Measurements from ENCODE around the gene ZNF688. TPM values are rescaled to one million over a fixed set of nuclear protein-coding genes. Genes with fewer than 3 reads are reported as not detected.

The ZNF688 gene
- total and polyA plus RNA-seq, 2 of the 13 experiments (the other 11 are each of a cell fraction or from before 2014, with no cell fraction given): 2.4 to 5.4 TPM

DNA sequence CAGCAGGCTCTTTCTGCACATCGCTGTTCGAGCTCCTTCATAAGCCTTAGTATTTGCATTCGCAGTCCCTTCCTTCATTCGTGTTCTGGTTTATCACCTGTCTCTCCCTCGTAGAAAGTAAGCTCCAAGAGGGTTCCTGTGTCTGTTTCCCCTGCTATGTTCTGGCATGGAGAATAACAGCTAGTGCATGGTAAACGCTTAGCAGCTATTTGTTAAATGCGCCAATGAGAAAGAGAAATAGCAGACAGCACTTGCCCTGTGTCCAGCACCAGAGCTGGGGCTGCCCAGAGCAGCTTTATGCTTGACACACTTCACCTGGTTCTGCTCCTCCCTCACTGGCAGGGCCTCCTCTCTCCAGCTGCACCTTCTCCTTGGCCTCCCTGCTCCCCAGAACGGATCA lies 5.5 kb downstream of the ZNF688 start (continued):
- TF ChIP-seq, protein P1, sequence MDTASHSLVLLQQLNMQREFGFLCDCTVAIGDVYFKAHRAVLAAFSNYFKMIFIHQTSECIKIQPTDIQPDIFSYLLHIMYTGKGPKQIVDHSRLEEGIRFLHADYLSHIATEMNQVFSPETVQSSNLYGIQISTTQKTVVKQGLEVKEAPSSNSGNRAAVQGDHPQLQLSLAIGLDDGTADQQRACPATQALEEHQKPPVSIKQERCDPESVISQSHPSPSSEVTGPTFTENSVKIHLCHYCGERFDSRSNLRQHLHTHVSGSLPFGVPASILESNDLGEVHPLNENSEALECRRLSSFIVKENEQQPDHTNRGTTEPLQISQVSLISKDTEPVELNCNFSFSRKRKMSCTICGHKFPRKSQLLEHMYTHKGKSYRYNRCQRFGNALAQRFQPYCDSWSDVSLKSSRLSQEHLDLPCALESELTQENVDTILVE (CRISPR knock-in tag; IDR thresholded peaks at IDR 0.05): no peak

DNA sequence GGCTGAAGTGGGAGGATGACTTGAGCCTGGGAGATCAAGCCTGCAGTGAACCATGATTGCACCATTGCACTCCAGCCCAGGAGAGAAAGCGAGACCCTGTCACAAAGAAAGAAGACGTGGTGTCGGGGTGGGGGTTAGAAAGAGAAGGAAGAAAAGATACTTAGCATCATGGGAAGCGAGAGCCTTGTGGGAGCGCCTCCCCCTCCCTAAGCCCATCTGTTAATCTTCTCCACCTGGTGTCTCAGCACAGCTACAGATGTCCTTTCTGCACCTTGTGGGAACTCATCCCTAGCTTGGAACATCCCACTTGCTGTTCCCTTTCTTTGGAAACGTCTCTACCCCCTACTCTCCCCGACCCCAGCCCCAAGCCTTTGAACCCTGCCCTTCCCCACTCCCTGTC lies 6.0 kb downstream of the ZNF688 start:
- WGBS (ENCODE audit: low lambda C conversion rate): 51% methylated on average over 7 of the region's 7 CpGs
- Histone ChIP-seq H3K9ac (ENCODE audit: insufficient read depth, low read depth, low read length) (no peak overlapping the region), H3K9me3 (ENCODE audit: low read length) (no peaks in the 10 kb centered on the region), H3K36me3 (replicated peaks in 1 of 2; ENCODE audit: control insufficient read depth in 1 of 2, insufficient read depth in 2 of 2, low read length in 2 of 2) (no peaks in the 10 kb centered on the region), H3K4me1 (ENCODE audit: insufficient read depth, low read length) (peaks cover 45% of the 10 kb centered on the region), H3K27ac (ENCODE audit: extremely low read length, insufficient read depth, low read length) (no peak overlapping the region), H3K4me2 (ENCODE audit: low read depth, low read length) (no peak overlapping the region), H3K4me3 (replicated peaks in 1 of 3; ENCODE audit: insufficient read depth in 1 of 3, low read depth in 2 of 3, low read length in 3 of 3) (no peak overlapping the region; a peak in 1 of 6 replicates), H4K20me1 (ENCODE audit: insufficient read depth, low read length) (no peaks in the 10 kb centered on the region), H3K79me2 (ENCODE audit: insufficient read depth, low read length) (no peaks in the 10 kb centered on the region), H3K27me3 (ENCODE audit: control insufficient read depth in 1 of 2, insufficient read depth in 2 of 2, low read length in 2 of 2) (no peaks in the 10 kb centered on the region), H2AFZ (ENCODE audit: low read length) (no peak overlapping the region)
- ChIA-PET POLR2A (interaction anchor here (0.9 to 3.9 kb wide), 3 partner anchors 8 to 45 kb away, joined by 5 to 36 read pairs (median 12); partner anchors contain the start of genes ZNF689, ZNF747 and ZNF764), CTCF (ENCODE audit: low intra/inter-chr PET ratio, low total read pairs) (no interaction called here)
- DNase-seq (ENCODE audit: low spot score) (no peak), FAIRE-seq (no peak), ATAC-seq (no peak)
- intact Hi-C loops (cut with micrococcal nuclease; ENCODE audit: unreplicated experiment) (no loop called here), in situ Hi-C loops (cut with HindIII; ENCODE audit: extremely low pct_ligation_motif_present, low pct_unique_long_range_greater_than_20kb) (no loop called here)
- no TSS peak for BruUV-seq (replicated peaks)
- TF ChIP-seq ZNF660 (CRISPR knock-in tag; IDR thresholded peaks at IDR 0.05; ENCODE audit: borderline replicate concordance, low read depth) (no peak), ZNF460 (CRISPR knock-in tag; IDR thresholded peaks at IDR 0.05; ENCODE audit: borderline replicate concordance) (peak; percentile 44; the same call in 1 of the 2 replicates)

DNA sequence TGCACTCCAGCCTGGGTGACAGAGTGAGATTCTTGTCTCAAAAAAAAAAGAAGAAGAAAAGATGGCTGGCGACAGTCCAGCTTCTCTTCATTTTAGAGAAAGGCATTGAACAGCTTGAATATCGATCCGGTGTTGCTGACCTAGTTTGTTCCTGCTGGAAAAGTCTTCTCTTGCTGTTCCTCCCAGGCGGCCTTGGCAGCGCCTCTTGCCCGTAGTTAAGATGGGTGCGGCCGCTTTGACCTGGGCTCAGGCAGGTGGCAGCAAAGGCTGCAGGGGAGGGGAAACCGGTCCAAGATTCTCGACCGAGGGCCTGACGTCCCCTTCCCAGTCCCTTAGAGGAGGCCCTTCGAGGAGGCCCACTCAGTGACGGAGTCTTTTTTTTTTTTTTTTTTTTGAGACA lies 9.5 kb downstream of the ZNF688 start:
- Histone ChIP-seq H3K4me3 (replicated peaks in 1 of 3; ENCODE audit: insufficient read depth in 1 of 3, low read depth in 2 of 3, low read length in 3 of 3) (no peak overlapping the region), H3K27me3 (ENCODE audit: control insufficient read depth in 1 of 2, insufficient read depth in 2 of 2, low read length in 2 of 2) (no peaks in the 10 kb centered on the region), H3K9me3 (ENCODE audit: low read length) (no peaks in the 10 kb centered on the region), H3K4me2 (ENCODE audit: low read depth, low read length) (no peak overlapping the region), H4K20me1 (ENCODE audit: insufficient read depth, low read length) (no peaks in the 10 kb centered on the region), H3K9ac (ENCODE audit: insufficient read depth, low read depth, low read length) (no peak overlapping the region), H3K4me1 (ENCODE audit: insufficient read depth, low read length) (peaks cover 34% of the 10 kb centered on the region), H3K27ac (ENCODE audit: extremely low read length, insufficient read depth, low read length) (no peak overlapping the region), H3K79me2 (ENCODE audit: insufficient read depth, low read length) (peaks cover 8% of the 10 kb centered on the region), H3K36me3 (replicated peaks in 1 of 2; ENCODE audit: control insufficient read depth in 1 of 2, insufficient read depth in 2 of 2, low read length in 2 of 2) (no peaks in the 10 kb centered on the region), H2AFZ (ENCODE audit: low read length) (no peak overlapping the region)
- CTCF ChIA-PET (ENCODE audit: low intra/inter-chr PET ratio, low total read pairs): no interaction called here
- intact Hi-C loops (cut with micrococcal nuclease; ENCODE audit: unreplicated experiment) (no loop called here), in situ Hi-C loops (cut with HindIII; ENCODE audit: extremely low pct_ligation_motif_present, low pct_unique_long_range_greater_than_20kb) (no loop called here)
- POLR2A ChIA-PET: interaction anchor here (0.7 kb wide), 1 partner anchor 21 kb away, joined by 3 read pairs; no protein-coding TSS in a partner anchor
- WGBS (ENCODE audit: low lambda C conversion rate): 69% methylated on average over 14 of the region's 14 CpGs
- no TSS peak for BruUV-seq (replicated peaks)
- DNase-seq (ENCODE audit: low spot score): no peak
- FAIRE-seq: no peak
- ATAC-seq: no peak
- no peak for TF ChIP-seq MED8 (CRISPR knock-in tag; IDR thresholded peaks at IDR 0.05; ENCODE audit: insufficient replicate concordance)
- TF ChIP-seq ONECUT2 (CRISPR knock-in tag; IDR thresholded peaks at IDR 0.05): 0 out of 2 replicates have a peak, but pooled peaks have one; percentile 18
- no peak for TF ChIP-seq HMG20B (CRISPR knock-in tag; conservative IDR thresholded peaks at IDR 0.05)
- TF ChIP-seq, protein P2, sequence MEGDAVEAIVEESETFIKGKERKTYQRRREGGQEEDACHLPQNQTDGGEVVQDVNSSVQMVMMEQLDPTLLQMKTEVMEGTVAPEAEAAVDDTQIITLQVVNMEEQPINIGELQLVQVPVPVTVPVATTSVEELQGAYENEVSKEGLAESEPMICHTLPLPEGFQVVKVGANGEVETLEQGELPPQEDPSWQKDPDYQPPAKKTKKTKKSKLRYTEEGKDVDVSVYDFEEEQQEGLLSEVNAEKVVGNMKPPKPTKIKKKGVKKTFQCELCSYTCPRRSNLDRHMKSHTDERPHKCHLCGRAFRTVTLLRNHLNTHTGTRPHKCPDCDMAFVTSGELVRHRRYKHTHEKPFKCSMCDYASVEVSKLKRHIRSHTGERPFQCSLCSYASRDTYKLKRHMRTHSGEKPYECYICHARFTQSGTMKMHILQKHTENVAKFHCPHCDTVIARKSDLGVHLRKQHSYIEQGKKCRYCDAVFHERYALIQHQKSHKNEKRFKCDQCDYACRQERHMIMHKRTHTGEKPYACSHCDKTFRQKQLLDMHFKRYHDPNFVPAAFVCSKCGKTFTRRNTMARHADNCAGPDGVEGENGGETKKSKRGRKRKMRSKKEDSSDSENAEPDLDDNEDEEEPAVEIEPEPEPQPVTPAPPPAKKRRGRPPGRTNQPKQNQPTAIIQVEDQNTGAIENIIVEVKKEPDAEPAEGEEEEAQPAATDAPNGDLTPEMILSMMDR (CRISPR knock-in tag; IDR thresholded peaks at IDR 0.05): 0 out of 2 replicates have a peak, but pooled peaks have one; percentile 7
- TF ChIP-seq, protein P3, sequence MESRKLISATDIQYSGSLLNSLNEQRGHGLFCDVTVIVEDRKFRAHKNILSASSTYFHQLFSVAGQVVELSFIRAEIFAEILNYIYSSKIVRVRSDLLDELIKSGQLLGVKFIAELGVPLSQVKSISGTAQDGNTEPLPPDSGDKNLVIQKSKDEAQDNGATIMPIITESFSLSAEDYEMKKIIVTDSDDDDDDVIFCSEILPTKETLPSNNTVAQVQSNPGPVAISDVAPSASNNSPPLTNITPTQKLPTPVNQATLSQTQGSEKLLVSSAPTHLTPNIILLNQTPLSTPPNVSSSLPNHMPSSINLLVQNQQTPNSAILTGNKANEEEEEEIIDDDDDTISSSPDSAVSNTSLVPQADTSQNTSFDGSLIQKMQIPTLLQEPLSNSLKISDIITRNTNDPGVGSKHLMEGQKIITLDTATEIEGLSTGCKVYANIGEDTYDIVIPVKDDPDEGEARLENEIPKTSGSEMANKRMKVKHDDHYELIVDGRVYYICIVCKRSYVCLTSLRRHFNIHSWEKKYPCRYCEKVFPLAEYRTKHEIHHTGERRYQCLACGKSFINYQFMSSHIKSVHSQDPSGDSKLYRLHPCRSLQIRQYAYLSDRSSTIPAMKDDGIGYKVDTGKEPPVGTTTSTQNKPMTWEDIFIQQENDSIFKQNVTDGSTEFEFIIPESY (CRISPR knock-in tag; IDR thresholded peaks at IDR 0.05): peak; percentile 90
- no peak for TF ChIP-seq ATM (IDR thresholded peaks at IDR 0.05; ENCODE audit: borderline replicate concordance)
- no peak for TF ChIP-seq RBAK (CRISPR knock-in tag; IDR thresholded peaks at IDR 0.05)
- no peak for TF ChIP-seq KLF11 (CRISPR knock-in tag; IDR thresholded peaks at IDR 0.05)
- peak; percentile 20; the same call in 1 of the 2 replicates for TF ChIP-seq ZNF768 (CRISPR knock-in tag; IDR thresholded peaks at IDR 0.05)

Measured in HepG2 (cell line).